ENCODE results near the gene SYTL2.

GRCh38 chr11:85699957-85700741 lies 110.8 kb downstream of the SYTL2 start:
- TF ChIP-seq CTCF (IDR thresholded peaks at IDR 0.05; ENCODE audit: low read length) (no peak), EZH2 (IDR thresholded peaks at IDR 0.05; ENCODE audit: borderline replicate concordance, low read length) (no peak)

All from OCI-LY1 (cell line).